Esophagus muscularis mucosa (tissue), 3 donors: ENCODE results near the gene FAM187B.

Experiments
- CTCF ChIP-seq, 3 experiments: fragments of 200-600 bp in 2 of 3; fragments of 450-650 bp in 1 of 3; sonication (generic) in 2 of 3; IDR thresholded peaks; one replicate each; pipeline ENCODE4 v1.5.1; 2017 to 2019; ENCODE audit warnings: antibody characterized with exemption in 3 of 3, mild to moderate bottlenecking in 2 of 3, moderate library complexity in 1 of 3
- POLR2A ChIP-seq: fragments of 450-650 bp; IDR thresholded peaks from one replicate; pipeline ENCODE4 v1.6.1; 2017; ENCODE audit warnings: antibody characterized with exemption, moderate library complexity, mild to moderate bottlenecking, low read depth

DNA sequence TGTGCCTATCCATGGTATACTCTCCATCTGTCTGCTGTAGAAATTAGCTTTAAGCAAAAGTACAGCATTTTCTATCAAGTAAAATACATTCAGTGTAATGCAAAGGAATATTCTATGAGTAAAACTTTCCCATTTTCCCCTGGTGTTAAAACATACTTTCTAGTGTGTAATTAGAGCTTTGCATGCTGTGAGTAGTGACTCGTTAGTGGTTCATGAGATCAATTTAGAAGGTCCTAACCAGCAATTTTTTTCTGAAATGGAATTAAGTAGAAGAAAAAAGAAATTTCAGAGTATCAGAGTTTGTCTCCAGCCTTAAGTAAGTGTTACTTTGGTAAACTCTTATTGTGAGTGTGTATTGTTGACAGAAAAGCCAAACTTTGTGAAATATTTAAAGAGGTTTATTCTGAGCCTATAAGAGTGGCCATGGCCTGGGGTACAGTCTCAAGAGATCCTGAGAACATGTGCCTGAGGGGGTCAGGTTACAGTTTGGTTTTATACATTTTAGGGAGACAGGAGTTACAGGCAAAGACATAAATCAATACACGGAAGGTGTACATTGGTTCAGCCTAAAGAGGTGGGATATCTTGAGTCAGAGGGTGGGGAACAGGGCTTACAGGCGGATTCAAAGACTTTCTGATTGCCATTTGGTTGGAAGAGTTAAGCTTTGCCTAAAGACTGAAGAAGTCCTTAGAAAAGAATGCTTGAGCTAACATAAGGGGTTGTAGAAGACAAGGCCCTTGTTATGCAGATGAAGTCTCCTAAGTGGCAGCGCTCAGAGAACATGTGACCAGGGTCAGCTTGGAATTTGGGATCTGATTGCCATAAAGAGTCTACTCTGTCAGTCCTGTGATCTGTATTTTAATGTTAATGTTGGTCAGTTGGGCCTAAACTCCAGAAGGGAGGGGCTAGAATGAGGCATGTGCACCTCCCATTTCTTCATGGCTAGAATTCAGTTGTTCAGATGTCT, 25.5 kb downstream of the FAM187B start:
- TF ChIP-seq CTCF (IDR thresholded peaks at IDR 0.05), result no peak
- TF ChIP-seq POLR2A, result no peak
